Raji (cell line): ENCODE measurements around the gene PPP2R3B.

ENCODE experiments used
- POLR2A ChIP-seq: IDR thresholded peaks from 2 replicates; pipeline ENCODE4 v1.6.1; 2011; ENCODE audit warnings: low read depth, low read length, control low read depth; ENCODE audit not compliant: insufficient read depth

The PPP2R3B gene

DNA sequence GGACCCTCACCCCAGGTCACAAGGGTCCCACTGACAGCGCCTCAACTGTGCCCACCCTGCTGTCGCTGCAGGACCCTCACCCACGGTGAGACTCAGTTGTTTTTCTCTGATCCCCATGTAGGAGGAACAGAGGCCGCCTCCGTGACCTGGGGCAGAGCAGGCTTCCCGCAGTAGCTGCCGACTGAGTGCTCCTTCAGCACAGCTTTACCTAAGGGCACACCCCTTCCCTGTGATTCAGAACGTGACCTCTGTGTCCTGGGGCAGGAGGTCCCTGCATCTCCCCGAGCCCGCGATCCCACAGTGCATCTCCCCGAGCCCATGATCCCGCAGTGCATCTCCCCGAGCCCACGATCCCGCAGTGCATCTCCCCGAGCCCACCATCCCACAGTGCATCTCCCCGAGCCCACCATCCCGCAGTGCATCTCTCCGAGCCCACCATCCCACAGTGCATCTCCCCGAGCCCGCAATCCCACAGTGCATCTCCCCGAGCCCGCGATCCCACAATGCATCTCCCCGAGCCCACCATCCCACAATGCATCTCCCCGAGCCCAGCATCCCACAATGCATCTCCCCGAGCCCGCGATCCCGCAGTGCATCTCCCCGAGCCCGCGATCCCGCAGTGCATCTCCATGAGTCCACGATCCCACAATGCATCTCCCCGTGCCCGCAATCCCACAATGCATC, 23.6 kb downstream of the PPP2R3B start:
- no peak for TF ChIP-seq POLR2A

- TF ChIP-seq POLR2A = no peak
These were observed 24.4 kb downstream of the PPP2R3B start for GRCh38 chrX:362351-362750.

DNA sequence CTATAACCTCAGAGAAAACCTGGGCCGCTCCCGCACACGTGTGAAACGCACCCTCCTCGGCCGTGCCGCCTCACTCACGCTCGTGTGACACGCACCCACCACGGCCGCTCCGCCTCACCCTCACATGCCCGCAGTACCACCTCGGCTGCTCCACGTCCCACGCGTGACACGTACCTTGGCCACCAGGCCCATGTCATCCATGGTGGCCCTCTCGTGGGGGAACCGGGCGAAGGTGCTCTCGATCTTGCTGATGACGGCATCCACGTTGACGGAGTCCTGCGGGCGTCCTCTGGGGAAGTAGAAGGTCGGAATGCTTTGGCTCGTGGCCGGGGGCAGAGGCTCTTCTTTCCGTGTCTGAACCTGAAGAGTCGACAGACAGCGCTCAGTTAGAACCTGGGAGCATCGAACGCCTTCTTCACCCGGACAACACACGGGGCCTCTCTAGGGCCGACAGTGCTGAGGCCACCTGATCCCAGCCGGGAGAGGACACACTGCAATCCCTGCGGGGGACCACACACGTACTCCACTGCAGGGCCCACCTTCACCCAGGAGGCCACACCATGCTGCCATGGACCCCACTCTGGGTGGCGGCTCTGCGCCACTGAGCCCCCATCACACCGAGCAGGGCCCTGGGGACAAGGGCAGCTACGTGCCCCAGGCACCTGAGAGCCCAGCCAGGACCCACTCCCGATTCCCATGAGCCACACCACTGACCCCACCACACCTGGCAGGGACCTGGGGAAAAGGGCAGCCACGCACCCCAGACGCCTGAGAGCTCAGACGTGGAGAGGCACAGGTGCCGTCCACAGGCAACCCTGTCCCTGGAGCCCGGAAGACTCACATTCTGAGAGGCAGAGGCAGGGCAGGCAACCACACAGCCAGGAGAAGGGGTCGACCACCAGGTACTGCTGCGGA, 25.2 kb downstream of the PPP2R3B start:
- TF ChIP-seq POLR2A = no peak

DNA sequence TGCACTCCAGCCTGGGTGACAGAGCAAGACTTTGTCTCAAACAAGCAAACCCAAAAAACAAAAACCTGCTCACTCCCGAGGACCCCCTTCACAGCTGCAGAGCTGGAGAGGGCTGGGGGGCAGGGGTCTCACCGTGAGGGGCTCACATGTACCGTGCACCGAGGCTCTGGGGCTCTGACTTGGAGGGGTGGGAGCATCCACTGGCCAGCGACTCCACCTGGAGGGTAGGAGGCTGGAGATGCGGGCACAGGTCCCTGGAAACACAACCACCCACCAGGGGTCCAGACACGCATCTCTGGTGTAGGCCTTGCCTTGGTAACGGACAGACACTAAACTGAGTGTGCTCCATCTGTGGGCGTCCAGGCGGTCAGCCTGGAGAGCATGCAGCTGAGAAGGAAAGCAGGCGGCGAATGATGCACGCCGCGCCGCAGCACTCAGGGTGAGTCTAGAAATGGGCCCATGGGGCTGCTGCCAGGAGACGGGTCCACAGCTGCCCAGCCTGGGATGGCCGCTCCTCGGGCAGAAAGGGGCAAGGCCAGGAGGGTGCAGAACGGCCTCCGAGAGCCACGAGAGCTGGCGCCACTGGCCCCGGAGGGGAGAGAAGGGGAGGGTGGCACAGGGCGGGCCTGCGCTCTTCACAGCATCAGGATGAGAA, 26.1 kb downstream of the PPP2R3B start:
- no peak for TF ChIP-seq POLR2A

- TF ChIP-seq POLR2A = no peak
These were observed 28.0 kb downstream of the PPP2R3B start for GRCh38 chrX:358651-359143.

DNA sequence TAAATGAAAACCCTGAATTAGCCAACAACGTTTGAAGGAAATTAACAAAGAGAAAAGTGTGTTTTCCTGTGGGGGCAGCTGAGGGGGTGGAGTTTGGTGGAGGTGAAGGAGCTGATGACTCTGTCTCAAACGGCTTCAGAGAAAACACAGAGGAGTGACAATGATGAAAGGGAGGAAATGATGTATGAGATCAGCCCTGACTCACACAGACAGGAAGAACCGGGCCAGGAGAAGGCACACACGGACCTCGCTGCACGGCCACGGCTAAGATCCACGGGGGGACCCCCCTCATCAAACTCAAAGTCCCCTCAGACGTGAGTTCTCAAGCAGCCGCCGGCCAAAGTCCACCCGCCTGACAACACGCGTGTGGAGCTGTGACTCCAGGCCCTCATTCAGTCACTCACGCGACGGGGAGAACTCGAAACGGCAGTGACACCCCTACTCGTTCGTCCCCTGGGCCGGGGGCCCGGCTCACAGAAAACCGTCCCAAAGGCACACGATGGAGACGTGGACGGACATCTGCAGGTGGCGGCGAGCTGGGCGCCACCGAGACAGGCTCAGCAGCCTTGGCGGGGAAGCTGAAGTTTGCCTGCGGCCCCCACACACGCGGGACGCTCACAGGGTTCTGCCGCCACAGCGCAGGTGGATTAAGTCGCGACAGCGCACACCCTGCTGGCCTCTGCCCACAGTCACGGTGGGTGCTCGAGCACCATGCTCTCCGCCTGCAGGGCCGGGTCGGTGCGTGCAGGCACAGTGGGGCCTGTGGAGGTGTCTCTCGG, 28.8 kb downstream of the PPP2R3B start:
- no peak for TF ChIP-seq POLR2A

DNA sequence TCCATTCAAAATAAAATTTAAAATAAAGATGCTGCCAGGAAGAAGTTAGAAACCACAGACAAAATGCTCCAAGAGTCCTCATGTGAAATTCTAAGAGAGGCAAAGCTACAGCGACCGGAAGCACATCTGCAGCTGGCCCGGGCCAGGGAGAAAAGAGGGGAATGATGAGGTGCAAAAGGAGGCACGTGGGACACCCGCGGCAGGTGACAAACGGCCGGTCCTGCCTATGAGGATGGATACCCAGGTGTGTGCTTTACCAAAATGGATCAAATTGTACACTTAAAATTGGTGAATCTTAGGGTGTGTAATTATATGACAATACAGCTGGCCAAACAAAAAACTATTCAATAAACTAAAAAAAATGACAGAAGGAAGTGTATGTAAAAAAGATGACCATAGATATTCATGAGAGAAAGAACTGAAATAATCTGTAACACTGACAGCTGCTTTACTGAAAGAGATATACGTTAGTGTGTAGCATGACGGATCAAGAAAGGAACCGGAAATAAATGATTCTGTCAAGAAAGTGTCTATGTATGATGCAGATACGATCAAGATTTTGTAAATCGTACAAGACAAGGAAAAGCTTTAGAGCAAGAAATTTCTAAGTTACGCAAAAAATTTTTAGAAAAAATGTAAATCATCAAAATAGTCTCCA, 29.5 kb downstream of the PPP2R3B start:
- no peak for TF ChIP-seq POLR2A

DNA sequence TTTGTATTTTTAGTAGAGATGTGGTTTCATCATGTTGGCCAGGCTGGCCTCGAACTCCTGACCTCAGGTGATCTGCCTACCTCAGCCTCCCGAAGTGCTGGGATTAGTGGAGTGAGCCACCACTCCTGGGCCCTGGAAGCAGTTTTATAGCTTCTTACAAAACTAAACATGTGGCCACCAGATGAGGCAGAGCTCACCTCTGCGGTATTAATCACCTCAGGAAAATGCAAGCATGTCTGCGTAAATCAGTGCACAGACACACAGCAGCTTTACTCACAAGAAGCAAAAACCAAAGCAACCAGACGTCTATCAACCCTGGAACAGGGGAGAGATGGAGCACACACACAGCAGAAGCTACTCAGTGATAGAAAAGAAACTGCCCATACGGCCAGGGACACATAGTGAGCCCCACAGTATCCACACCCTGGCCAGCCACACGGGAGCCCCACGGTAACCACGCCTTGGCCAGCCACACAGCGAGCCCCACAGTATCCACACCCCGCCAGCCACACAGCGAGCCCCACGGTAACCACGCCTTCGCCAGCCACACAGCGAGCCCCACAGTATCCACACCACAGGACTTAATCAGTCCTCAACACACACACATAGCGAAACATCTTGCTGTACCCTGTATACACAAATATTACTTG, 30.2 kb downstream of the PPP2R3B start:
- TF ChIP-seq POLR2A = no peak

- no peak for TF ChIP-seq POLR2A
These were observed 31.2 kb downstream of the PPP2R3B start for GRCh38 chrX:355329-356050.

GRCh38 chrX:353566-354535, 32.9 kb downstream of the PPP2R3B start:
- TF ChIP-seq POLR2A = no peak

GRCh38 chrX:352582-353314, 34.0 kb downstream of the PPP2R3B start:
- no peak for TF ChIP-seq POLR2A
